ENCODE results near the gene CDH12. TPM values are rescaled to one million over a fixed set of nuclear protein-coding genes. Genes with fewer than 3 reads are reported as not detected.

Gene CDH12
- total RNA-seq, 1 experiment from 2014 or later = not detected

DNA sequence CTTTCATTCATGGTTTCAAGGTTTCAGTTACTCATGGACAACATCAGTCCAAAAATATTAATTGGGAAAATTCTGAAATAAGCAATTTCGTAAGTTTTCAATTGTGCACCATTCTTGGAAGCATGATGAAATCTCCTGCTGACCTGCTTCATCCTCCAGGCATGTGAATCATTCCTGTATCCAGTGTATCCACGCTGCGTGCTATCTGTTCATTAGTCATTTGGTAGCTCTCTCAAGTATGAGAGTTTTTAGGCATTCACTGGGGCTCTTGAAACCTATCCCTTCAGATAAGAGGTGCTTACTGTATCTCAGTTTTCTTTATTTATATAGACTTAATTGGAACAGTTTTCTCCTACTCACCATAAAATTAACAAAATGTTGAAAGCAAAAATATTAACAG is 293.0 kb downstream of the CDH12 start:
- H2BK12ac ChIP-seq (ENCODE audit: insufficient read length, low read depth, low read length) = no peak overlapping the region
- H3K27me3 ChIP-seq (ENCODE audit: insufficient read depth, low read length) = no peaks in the 10 kb centered on the region
- Mint-ChIP-seq H3K4me1 (no peaks in the 10 kb centered on the region), H3K9me3 (no peaks in the 10 kb centered on the region), H3K27me3 (ENCODE audit: low read depth) (no peaks in the 10 kb centered on the region), H3K27ac (no peak overlapping the region), H3K4me3 (no peak overlapping the region), H3K36me3 (ENCODE audit: insufficient read depth in 1 of 3, low read depth in 3 of 3) (no peaks in the 10 kb centered on the region)
- H2BK15ac ChIP-seq (ENCODE audit: low read depth, low read length) = no peak overlapping the region
- no peak overlapping the region for H3K23ac ChIP-seq (ENCODE audit: insufficient read length, low read depth, low read length)
- no CpG with 5 or more reads among the region's 3 CpGs for WGBS (ENCODE audit: extremely low coverage, insufficient read length, low lambda C conversion rate)
- no peaks in the 10 kb centered on the region for H3K9me3 ChIP-seq (ENCODE audit: control insufficient read depth, low read depth, low read length)
- H2BK120ac ChIP-seq (ENCODE audit: low read depth, low read length, poor library complexity, severe bottlenecking) = no peak overlapping the region
- H3K18ac ChIP-seq (ENCODE audit: insufficient read length, low read depth, low read length) = no peak overlapping the region
- no peak overlapping the region for H2AFZ ChIP-seq (ENCODE audit: low read length)
- H3T11ph ChIP-seq (ENCODE audit: low read length) = no peak overlapping the region
- H4K20me1 ChIP-seq (ENCODE audit: control insufficient read depth, insufficient read depth, insufficient read length) = no peaks in the 10 kb centered on the region
- H3K4me2 ChIP-seq (ENCODE audit: insufficient read depth, insufficient read length, low read length) = no peak overlapping the region
- H3K23me2 ChIP-seq (ENCODE audit: insufficient read length, low read depth, low read length, poor library complexity, severe bottlenecking) = no peaks in the 10 kb centered on the region
- no peaks in the 10 kb centered on the region for H3K79me1 ChIP-seq (ENCODE audit: insufficient read depth, low read depth, low read length, poor library complexity, severe bottlenecking)
- H3K56ac ChIP-seq (ENCODE audit: insufficient read length, low read depth, low read length) = no peak overlapping the region
- no peak overlapping the region for H4K5ac ChIP-seq (ENCODE audit: insufficient read length, low read depth, low read length)
- no peak overlapping the region for H3K9ac ChIP-seq (ENCODE audit: extremely low read depth, insufficient read length, low read length)
- H3K14ac ChIP-seq (ENCODE audit: insufficient read depth, low read length) = no peak overlapping the region
- no peak overlapping the region for H2BK20ac ChIP-seq (ENCODE audit: low read depth, low read length, poor library complexity, severe bottlenecking)
- no peak overlapping the region for H3K27ac ChIP-seq (ENCODE audit: insufficient read length, low read depth, low read length)
- H2AK5ac ChIP-seq (ENCODE audit: insufficient read length, low read length) = no peak overlapping the region
- TF ChIP-seq, protein P1, sequence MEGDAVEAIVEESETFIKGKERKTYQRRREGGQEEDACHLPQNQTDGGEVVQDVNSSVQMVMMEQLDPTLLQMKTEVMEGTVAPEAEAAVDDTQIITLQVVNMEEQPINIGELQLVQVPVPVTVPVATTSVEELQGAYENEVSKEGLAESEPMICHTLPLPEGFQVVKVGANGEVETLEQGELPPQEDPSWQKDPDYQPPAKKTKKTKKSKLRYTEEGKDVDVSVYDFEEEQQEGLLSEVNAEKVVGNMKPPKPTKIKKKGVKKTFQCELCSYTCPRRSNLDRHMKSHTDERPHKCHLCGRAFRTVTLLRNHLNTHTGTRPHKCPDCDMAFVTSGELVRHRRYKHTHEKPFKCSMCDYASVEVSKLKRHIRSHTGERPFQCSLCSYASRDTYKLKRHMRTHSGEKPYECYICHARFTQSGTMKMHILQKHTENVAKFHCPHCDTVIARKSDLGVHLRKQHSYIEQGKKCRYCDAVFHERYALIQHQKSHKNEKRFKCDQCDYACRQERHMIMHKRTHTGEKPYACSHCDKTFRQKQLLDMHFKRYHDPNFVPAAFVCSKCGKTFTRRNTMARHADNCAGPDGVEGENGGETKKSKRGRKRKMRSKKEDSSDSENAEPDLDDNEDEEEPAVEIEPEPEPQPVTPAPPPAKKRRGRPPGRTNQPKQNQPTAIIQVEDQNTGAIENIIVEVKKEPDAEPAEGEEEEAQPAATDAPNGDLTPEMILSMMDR (conservative IDR thresholded peaks at IDR 0.05) = no peak
- no peaks in the 10 kb centered on the region for H3K79me2 ChIP-seq (ENCODE audit: insufficient read depth, low read length)
- no peak for DNase-seq
- H4K8ac ChIP-seq (replicated peaks; ENCODE audit: insufficient read length, low read depth, low read length) = no peak overlapping the region
- H3K4ac ChIP-seq (ENCODE audit: low read depth, low read length) = no peak overlapping the region
- H3K4me1 ChIP-seq (ENCODE audit: insufficient read depth, low read length) = no peaks in the 10 kb centered on the region
- H4K91ac ChIP-seq (ENCODE audit: insufficient read length, low read depth, low read length) = no peak overlapping the region
- H2BK5ac ChIP-seq (ENCODE audit: insufficient read length, low read length) = no peak overlapping the region
